Liver (tissue), 9 donors: Measurements from ENCODE around the gene DNAI2. TPM values are rescaled to one million over a fixed set of nuclear protein-coding genes. Genes with fewer than 3 reads are reported as not detected.
A peak's percentile ranks its signal among the peaks of the same experiment; 100 is the strongest.

Experiments used
- DNase-seq: peaks from one replicate; pipeline ENCODE4 v3.0.0-alpha.2; 2017; ENCODE audit warnings: low spot score
- H3K27ac ChIP-seq, 2 donors: one replicate each; pipeline ENCODE4 v1.7.0; 2013; ENCODE audit warnings: inconsistent platforms in 2 of 2, low read length in 2 of 2, control low read depth in 1 of 2, low read depth in 1 of 2, mild to moderate bottlenecking in 1 of 2
- H3K27me3 ChIP-seq, 4 donors: one replicate each; pipeline versions ENCODE4 v1.6.1 to v1.7.0; 2013; ENCODE audit warnings: low read length in 3 of 4, inconsistent platforms in 1 of 4, mild to moderate bottlenecking in 1 of 4, moderate library complexity in 1 of 4; ENCODE audit not compliant: control insufficient read depth in 4 of 4, insufficient read depth in 4 of 4
- H3K36me3 ChIP-seq, 4 donors: one replicate each; pipeline versions ENCODE4 v1.6.1 to v1.7.0; 2013; ENCODE audit warnings: low read length in 3 of 4, mild to moderate bottlenecking in 3 of 4, low read depth in 1 of 4, moderate library complexity in 1 of 4; ENCODE audit not compliant: control insufficient read depth in 4 of 4, insufficient read depth in 3 of 4
- H3K4me1 ChIP-seq, 4 donors: one replicate each; pipeline versions ENCODE4 v1.6.1 to v1.7.0; 2013; ENCODE audit warnings: low read length in 3 of 4, mild to moderate bottlenecking in 3 of 4, moderate library complexity in 1 of 4; ENCODE audit not compliant: control insufficient read depth in 4 of 4, insufficient read depth in 4 of 4
- H3K4me3 ChIP-seq, 3 donors: one replicate each; pipeline versions ENCODE4 v1.6.1 to v1.7.0; 2013; ENCODE audit warnings: low read length in 3 of 3, control low read depth in 1 of 3, low read depth in 1 of 3, mild to moderate bottlenecking in 1 of 3
- H3K9ac ChIP-seq, 2 donors: one replicate each; pipeline ENCODE4 v1.7.0; 2013; ENCODE audit warnings: low read length in 2 of 2, mild to moderate bottlenecking in 2 of 2, moderate library complexity in 2 of 2, control low read depth in 1 of 2, low read depth in 1 of 2
- H3K9me3 ChIP-seq, 4 donors: one replicate each; pipeline versions ENCODE4 v1.6.1 to v1.7.0; 2013; ENCODE audit warnings: low read length in 3 of 4; ENCODE audit not compliant: control insufficient read depth in 4 of 4
- FOXA2 ChIP-seq: IDR thresholded peaks from 2 replicates; pipeline ENCODE4 v1.6.1; 2016; ENCODE audit warnings: antibody characterized with exemption
- GABPA ChIP-seq, 2 donors: IDR thresholded peaks in 1 of 2; conservative IDR thresholded peaks in 1 of 2; 2 replicates each; pipeline ENCODE4 v1.6.1; 2016; ENCODE audit warnings: antibody characterized with exemption in 2 of 2, mild to moderate bottlenecking in 1 of 2, moderate library complexity in 1 of 2
- HNF4A ChIP-seq, 2 donors: conservative IDR thresholded peaks; 2 replicates each; pipeline ENCODE4 v1.6.1; 2016; ENCODE audit warnings: antibody characterized with exemption in 2 of 2, mild to moderate bottlenecking in 2 of 2
- HNF4G ChIP-seq: IDR thresholded peaks from 2 replicates; pipeline ENCODE4 v1.6.1; 2016; ENCODE audit warnings: antibody characterized with exemption
- MAX ChIP-seq: IDR thresholded peaks from 2 replicates; pipeline ENCODE4 v1.6.1; 2016; ENCODE audit warnings: antibody characterized with exemption
- RAD21 ChIP-seq, 2 donors: IDR thresholded peaks; 2 replicates each; pipeline ENCODE4 v1.6.1; 2016; ENCODE audit warnings: antibody characterized with exemption in 2 of 2, mild to moderate bottlenecking in 2 of 2
- SP1 ChIP-seq: IDR thresholded peaks from 2 replicates; pipeline ENCODE4 v1.6.1; 2018; ENCODE audit warnings: antibody characterized with exemption, mild to moderate bottlenecking
- TAF1 ChIP-seq: conservative IDR thresholded peaks from 2 replicates; pipeline ENCODE4 v1.6.1; 2016; ENCODE audit warnings: antibody characterized with exemption, mild to moderate bottlenecking
- YY1 ChIP-seq: IDR thresholded peaks from 2 replicates; pipeline ENCODE4 v1.6.1; 2016; ENCODE audit warnings: antibody characterized with exemption, mild to moderate bottlenecking
- WGBS: extraction: QIAGEN DNeasy Blood & Tissue Kit; methylation state at CpG from one replicate; pipeline ENCODE4 v1.1.7; 2013; 5-methylcytosine and 5-hydroxymethylcytosine counted together
- polyA plus RNA-seq, 2 donors: library from polyadenylated mRNA; stranded (reverse) in 1 of 2; unstranded in 1 of 2; fragments of 200-250 nt in 1 of 2; fragments of >200 nt in 1 of 2; fragmentation: Nextera tagmentation in 1 of 2; extraction: Ambion mirVana in 1 of 2; gene quantifications; one replicate each; pipeline versions ENCODE4 v1.2.1 to v1.2.3, GENCODE V29; 2013 to 2015
- total RNA-seq, 2 donors: library from RNA; depleted of rRNA; stranded (reverse); fragments of >200 nt; gene quantifications; one replicate each; pipeline ENCODE4 v1.2.3, GENCODE V29; 2014
- TF ChIP-seq, protein P1 (sequence below): IDR thresholded peaks from 2 replicates; pipeline ENCODE4 v1.6.1; 2016; ENCODE audit warnings: antibody characterized with exemption, mild to moderate bottlenecking
- TF ChIP-seq, protein P2 (sequence below): fragments of 150-350 bp; IDR thresholded peaks from 2 replicates; pipeline ENCODE4 v1.5.1; 2017; ENCODE audit warnings: improper control_type of control experiment, low read depth, low read length; ENCODE audit not compliant: missing input control
- donor health status: healthy.
- donor health status: healthy.
- donor health status: healthy.
- donor health status: healthy.
- donor health status: healthy.

The DNAI2 gene
- total and polyA plus RNA-seq, 4 donors, result not detected

- TF ChIP-seq, protein P1, sequence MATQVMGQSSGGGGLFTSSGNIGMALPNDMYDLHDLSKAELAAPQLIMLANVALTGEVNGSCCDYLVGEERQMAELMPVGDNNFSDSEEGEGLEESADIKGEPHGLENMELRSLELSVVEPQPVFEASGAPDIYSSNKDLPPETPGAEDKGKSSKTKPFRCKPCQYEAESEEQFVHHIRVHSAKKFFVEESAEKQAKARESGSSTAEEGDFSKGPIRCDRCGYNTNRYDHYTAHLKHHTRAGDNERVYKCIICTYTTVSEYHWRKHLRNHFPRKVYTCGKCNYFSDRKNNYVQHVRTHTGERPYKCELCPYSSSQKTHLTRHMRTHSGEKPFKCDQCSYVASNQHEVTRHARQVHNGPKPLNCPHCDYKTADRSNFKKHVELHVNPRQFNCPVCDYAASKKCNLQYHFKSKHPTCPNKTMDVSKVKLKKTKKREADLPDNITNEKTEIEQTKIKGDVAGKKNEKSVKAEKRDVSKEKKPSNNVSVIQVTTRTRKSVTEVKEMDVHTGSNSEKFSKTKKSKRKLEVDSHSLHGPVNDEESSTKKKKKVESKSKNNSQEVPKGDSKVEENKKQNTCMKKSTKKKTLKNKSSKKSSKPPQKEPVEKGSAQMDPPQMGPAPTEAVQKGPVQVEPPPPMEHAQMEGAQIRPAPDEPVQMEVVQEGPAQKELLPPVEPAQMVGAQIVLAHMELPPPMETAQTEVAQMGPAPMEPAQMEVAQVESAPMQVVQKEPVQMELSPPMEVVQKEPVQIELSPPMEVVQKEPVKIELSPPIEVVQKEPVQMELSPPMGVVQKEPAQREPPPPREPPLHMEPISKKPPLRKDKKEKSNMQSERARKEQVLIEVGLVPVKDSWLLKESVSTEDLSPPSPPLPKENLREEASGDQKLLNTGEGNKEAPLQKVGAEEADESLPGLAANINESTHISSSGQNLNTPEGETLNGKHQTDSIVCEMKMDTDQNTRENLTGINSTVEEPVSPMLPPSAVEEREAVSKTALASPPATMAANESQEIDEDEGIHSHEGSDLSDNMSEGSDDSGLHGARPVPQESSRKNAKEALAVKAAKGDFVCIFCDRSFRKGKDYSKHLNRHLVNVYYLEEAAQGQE, result no peak
- no peak for TF ChIP-seq YY1
These were observed 81.0 kb downstream of the DNAI2 start (continued) for GRCh38 chr17:74355065-74355464.

DNA sequence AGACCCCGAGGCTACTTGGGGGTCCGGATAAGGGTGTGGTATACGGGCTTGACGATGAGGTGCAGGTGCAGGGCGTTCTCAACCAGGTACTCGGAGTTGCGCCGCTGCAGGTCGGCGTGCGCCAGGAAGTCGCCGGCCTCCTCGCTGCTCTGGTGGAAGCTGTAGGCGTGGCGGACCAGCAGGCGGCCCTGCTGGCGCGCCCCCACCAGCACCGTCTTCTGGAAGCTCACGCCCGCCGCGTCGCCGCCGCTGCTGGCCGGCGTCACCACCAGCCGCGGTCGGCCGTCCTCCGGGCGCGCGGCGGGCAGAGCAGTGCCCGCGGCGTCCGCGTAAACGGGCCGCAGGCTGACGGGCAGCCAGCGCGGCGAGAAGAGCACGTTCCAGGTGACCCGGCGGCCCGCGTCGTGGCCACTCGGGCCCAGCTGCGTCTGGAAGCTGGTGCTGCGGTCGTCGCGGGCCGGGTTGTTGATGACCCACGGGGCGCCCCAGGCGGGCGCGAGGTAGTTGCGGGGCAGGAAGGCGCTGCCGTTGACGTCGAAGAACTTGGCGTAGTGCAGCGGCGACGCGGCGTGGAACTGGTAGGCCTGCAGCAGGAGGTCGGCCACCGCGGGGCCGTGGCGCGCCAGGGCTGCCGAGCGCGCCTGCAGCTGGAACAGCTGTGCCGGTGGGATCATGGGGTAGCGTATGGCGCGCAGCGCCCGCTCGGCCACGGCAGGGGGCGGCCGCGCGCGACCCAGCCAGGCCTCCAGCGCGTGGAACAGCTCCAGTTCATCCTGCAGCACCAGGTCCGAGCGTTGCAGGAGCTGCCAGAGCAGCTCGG lies 82.8 kb downstream of the DNAI2 start:
- H3K27me3 ChIP-seq, result peaks cover 3 to 8% (median 6%) of the 10 kb centered on the region in 4 donors
- peak overlapping the region in 1 of 3 donors; percentile 20 for H3K4me3 ChIP-seq
- DNase-seq, result no peak
- H3K9me3 ChIP-seq, result no peaks in the 10 kb centered on the region
- WGBS, result 4% methylated on average over 105 of the region's 105 CpGs
- no peak overlapping the region for H3K27ac ChIP-seq
- H3K4me1 ChIP-seq, result peaks cover 2 to 11% (median 6%) of the 10 kb centered on the region in 4 donors
- TF ChIP-seq HNF4A (conservative IDR thresholded peaks at IDR 0.05), result no peak
- no peak for TF ChIP-seq FOXA2
- TF ChIP-seq SP1, result no peak
- no peak overlapping the region for H3K9ac ChIP-seq
- no peaks in the 10 kb centered on the region for H3K36me3 ChIP-seq

DNA sequence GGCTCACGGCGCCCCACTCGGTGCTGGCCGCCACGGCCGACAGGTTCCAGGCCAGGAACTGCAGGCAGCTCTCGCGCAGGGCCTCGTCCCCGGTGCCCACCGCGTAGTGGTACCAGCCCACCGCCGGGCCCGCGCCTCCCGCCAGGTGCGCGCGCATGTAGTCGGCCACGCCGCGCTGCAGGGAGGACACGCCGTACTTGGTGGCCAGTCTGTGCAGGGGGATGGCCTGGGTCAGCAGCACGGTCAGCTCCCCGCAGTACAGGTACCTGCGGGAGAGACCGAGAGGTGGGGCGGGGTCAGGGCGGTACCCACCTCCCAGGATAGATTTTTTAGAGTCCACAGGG lies 83.4 kb downstream of the DNAI2 start:
- no peak overlapping the region for H3K27ac ChIP-seq
- H3K9me3 ChIP-seq, result no peaks in the 10 kb centered on the region
- H3K4me1 ChIP-seq, result peaks cover 2 to 11% (median 6%) of the 10 kb centered on the region in 4 donors
- H3K27me3 ChIP-seq, result peaks cover 1 to 8% (median 6%) of the 10 kb centered on the region in 4 donors
- DNase-seq, result no peak
- peak overlapping the region in 1 of 3 donors; percentile 20 for H3K4me3 ChIP-seq
- H3K9ac ChIP-seq, result no peak overlapping the region
- H3K36me3 ChIP-seq, result no peaks in the 10 kb centered on the region
- TF ChIP-seq TAF1, result no peak
- TF ChIP-seq, protein P1, result no peak
- TF ChIP-seq RAD21 (IDR thresholded peaks at IDR 0.05), result no peak
- no peak for TF ChIP-seq SP1
- no peak for TF ChIP-seq GABPA (IDR thresholded peaks at IDR 0.05 in 1 of 2, conservative IDR thresholded peaks at IDR 0.05 in 1 of 2)
- TF ChIP-seq, protein P2, sequence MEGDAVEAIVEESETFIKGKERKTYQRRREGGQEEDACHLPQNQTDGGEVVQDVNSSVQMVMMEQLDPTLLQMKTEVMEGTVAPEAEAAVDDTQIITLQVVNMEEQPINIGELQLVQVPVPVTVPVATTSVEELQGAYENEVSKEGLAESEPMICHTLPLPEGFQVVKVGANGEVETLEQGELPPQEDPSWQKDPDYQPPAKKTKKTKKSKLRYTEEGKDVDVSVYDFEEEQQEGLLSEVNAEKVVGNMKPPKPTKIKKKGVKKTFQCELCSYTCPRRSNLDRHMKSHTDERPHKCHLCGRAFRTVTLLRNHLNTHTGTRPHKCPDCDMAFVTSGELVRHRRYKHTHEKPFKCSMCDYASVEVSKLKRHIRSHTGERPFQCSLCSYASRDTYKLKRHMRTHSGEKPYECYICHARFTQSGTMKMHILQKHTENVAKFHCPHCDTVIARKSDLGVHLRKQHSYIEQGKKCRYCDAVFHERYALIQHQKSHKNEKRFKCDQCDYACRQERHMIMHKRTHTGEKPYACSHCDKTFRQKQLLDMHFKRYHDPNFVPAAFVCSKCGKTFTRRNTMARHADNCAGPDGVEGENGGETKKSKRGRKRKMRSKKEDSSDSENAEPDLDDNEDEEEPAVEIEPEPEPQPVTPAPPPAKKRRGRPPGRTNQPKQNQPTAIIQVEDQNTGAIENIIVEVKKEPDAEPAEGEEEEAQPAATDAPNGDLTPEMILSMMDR, result no peak
- TF ChIP-seq HNF4G, result no peak
- no peak for TF ChIP-seq MAX
- no peak for TF ChIP-seq YY1
- WGBS, result 19% methylated on average over 32 of the region's 32 CpGs
